Thoracic aorta (tissue), 2 donors: Measurements from ENCODE around the gene ZFC3H1. TPM values are rescaled to one million over a fixed set of nuclear protein-coding genes. Genes with fewer than 3 reads are reported as not detected.

Source experiments
- ATAC-seq: fragments of 150-250 bp; one replicate; pipeline ENCODE4 v1.8.0; 2017; ENCODE audit warnings: low read depth; ENCODE audit not compliant: insufficient number of reproducible peaks, low FRiP score
- DNase-seq: peaks from one replicate; pipeline ENCODE4 v3.0.0-alpha.2; 2020; ENCODE audit warnings: low spot score
- H3K27ac ChIP-seq, 2 donors: fragments of 200-600 bp; sonication (generic); 1 replicate in 1 of 2; 2 replicates in 1 of 2; pipeline ENCODE4 v1.5.1; 2016; ENCODE audit warnings: mild to moderate bottlenecking in 2 of 2, moderate library complexity in 2 of 2
- H3K27me3 ChIP-seq: fragments of 200-600 bp; sonication (generic); replicated peaks from 2 replicates; pipeline ENCODE4 v1.6.0; 2016; ENCODE audit warnings: mild to moderate bottlenecking; ENCODE audit not compliant: insufficient read depth
- H3K36me3 ChIP-seq: fragments of 200-600 bp; sonication (generic); one replicate; pipeline ENCODE4 v1.5.1; 2016
- H3K4me1 ChIP-seq, 2 donors: fragments of 200-600 bp; sonication (generic); 1 replicate in 1 of 2; 2 replicates in 1 of 2; pipeline versions ENCODE4 v1.5.1 to v1.6.0; 2016; ENCODE audit warnings: low read depth in 2 of 2, mild to moderate bottlenecking in 1 of 2; ENCODE audit not compliant: control insufficient read depth in 1 of 2
- H3K4me3 ChIP-seq: fragments of 200-600 bp; sonication (generic); 2 replicates; pipeline ENCODE4 v1.5.1; 2016; ENCODE audit warnings: mild to moderate bottlenecking
- H3K9me3 ChIP-seq: fragments of 200-600 bp; sonication (generic); 2 replicates; pipeline ENCODE4 v1.5.1; 2016
- total RNA-seq, 2 donors: library from RNA; depleted of rRNA; stranded (reverse); fragments of >200 nt; gene quantifications; one replicate each; pipeline versions ENCODE4 v1.1.0 to v1.2.3, GENCODE V29; 2016
- TF ChIP-seq, protein P1 (sequence below): fragments of 200-600 bp; sonication (generic); IDR thresholded peaks from one replicate; pipeline ENCODE4 v1.5.1; 2019; ENCODE audit warnings: antibody characterized with exemption

Gene ZFC3H1
- total RNA-seq, 2 donors from 2014 or later, result 48.6 to 101 TPM

DNA sequence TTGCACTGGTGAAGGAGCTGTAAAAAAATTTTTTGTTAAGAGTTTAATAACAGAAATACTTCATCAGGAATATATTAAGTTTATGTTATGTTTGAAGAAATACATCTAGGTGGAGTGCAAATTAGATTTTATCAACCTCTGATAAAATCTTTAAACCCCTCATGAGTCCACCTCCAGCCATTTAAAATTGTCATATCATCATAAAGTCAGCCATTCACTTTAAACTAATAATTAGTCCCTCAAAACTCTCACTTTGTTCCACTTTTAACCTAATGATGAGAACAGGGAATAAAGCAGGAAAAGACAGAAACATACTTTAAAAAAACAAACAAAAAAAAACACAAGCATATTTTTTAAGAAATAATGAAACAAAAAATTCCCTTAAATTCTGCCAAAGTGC, 25.1 kb downstream of the ZFC3H1 start:
- no peak overlapping the region for H3K27ac ChIP-seq
- no peaks in the 10 kb centered on the region for H3K9me3 ChIP-seq
- H3K36me3 ChIP-seq, result peaks cover 38% of the 10 kb centered on the region
- no peak for DNase-seq
- TF ChIP-seq, protein P1, sequence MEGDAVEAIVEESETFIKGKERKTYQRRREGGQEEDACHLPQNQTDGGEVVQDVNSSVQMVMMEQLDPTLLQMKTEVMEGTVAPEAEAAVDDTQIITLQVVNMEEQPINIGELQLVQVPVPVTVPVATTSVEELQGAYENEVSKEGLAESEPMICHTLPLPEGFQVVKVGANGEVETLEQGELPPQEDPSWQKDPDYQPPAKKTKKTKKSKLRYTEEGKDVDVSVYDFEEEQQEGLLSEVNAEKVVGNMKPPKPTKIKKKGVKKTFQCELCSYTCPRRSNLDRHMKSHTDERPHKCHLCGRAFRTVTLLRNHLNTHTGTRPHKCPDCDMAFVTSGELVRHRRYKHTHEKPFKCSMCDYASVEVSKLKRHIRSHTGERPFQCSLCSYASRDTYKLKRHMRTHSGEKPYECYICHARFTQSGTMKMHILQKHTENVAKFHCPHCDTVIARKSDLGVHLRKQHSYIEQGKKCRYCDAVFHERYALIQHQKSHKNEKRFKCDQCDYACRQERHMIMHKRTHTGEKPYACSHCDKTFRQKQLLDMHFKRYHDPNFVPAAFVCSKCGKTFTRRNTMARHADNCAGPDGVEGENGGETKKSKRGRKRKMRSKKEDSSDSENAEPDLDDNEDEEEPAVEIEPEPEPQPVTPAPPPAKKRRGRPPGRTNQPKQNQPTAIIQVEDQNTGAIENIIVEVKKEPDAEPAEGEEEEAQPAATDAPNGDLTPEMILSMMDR, result no peak
- H3K27me3 ChIP-seq, result no peaks in the 10 kb centered on the region
- H3K4me3 ChIP-seq, result no peak overlapping the region
- ATAC-seq, result no peak
- peaks cover 7 to 11% of the 10 kb centered on the region in 2 donors for H3K4me1 ChIP-seq

DNA sequence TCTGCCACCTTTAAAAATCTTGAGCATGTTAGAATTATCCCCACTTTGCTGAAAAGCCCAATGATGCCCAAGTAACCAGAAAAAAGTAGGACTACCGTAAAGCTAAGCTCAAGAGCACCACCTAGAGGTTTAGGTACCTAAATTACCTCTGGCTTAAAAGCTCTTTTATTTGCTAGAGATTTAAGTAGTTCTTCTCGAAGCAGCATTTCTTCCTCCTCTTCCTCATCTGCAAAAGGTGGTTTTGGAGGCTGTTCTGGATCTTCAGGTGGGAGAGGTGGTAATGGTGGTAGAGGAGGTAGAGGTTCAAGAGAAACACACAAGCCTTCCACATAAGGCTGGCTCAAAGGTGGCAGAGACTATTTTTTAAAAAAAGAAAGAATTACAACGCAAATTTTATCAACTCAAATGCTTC, 26.9 kb downstream of the ZFC3H1 start:
- peaks cover 42% of the 10 kb centered on the region for H3K36me3 ChIP-seq
- ATAC-seq (no peak), DNase-seq (no peak)
- H3K27me3 ChIP-seq, result no peaks in the 10 kb centered on the region
- H3K9me3 ChIP-seq, result no peaks in the 10 kb centered on the region
- H3K4me1 ChIP-seq, result peaks cover 7 to 11% of the 10 kb centered on the region in 2 donors
- no peak overlapping the region for H3K27ac ChIP-seq
- H3K4me3 ChIP-seq, result no peak overlapping the region
- TF ChIP-seq, protein P1, result peak; percentile 64

DNA sequence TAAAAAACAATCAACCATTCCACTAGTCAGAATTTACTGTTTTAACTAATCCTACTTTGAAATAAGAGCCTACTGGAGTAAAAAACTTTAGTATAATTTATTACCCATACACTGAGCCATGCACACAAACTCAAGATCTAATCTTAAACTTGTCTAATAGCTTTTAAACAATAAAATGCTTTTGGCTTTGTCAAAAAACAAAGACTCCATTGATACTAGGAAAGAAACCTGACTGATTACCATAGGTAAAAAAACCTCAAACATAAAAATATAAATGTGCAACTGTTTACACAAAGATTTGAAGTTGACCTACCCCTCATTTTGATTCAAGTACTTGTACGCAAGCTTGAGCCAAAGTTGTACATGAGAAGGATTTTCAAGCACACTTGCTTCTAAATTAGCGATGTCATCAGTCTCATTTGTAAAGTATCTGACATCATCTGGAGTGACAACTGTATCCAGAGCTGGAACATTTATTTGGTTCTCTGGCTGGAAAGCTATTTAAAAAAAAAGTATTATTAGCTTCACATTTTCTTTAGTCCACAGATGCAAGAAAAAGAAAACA, 36.1 kb downstream of the ZFC3H1 start:
- H3K9me3 ChIP-seq, result no peaks in the 10 kb centered on the region
- H3K36me3 ChIP-seq, result peaks cover 43% of the 10 kb centered on the region
- peaks cover 0 to 15% of the 10 kb centered on the region in 2 donors for H3K4me1 ChIP-seq
- no peak overlapping the region for H3K4me3 ChIP-seq
- no peak for ATAC-seq
- no peaks in the 10 kb centered on the region for H3K27me3 ChIP-seq
- TF ChIP-seq, protein P1, result no peak
- H3K27ac ChIP-seq, result no peak overlapping the region
- no peak for DNase-seq

DNA sequence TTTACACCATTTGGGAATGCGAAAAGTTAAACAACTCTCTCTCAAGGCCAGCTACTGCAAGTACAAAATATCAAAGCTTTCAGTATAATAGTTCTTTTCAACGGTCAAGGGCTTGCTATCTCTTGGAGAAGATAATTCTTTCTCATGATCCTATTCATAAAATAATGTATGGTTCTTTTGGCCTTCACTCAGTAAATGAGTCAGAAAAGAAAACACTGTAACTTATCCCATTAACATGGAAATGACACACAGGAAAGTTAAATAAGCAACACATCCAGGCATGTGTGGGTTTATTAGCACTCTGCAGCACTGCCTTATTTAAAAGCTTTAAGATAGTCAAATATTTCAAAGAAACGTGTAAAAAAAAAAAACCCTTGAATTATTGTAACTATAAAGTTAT, 36.9 kb downstream of the ZFC3H1 start:
- TF ChIP-seq, protein P1, result no peak
- H3K36me3 ChIP-seq, result peaks cover 40% of the 10 kb centered on the region
- H3K27me3 ChIP-seq, result no peaks in the 10 kb centered on the region
- H3K4me3 ChIP-seq, result no peak overlapping the region
- ATAC-seq (no peak), DNase-seq (no peak)
- no peak overlapping the region for H3K27ac ChIP-seq
- H3K9me3 ChIP-seq, result no peaks in the 10 kb centered on the region
- peaks cover 0 to 15% of the 10 kb centered on the region in 2 donors for H3K4me1 ChIP-seq

DNA sequence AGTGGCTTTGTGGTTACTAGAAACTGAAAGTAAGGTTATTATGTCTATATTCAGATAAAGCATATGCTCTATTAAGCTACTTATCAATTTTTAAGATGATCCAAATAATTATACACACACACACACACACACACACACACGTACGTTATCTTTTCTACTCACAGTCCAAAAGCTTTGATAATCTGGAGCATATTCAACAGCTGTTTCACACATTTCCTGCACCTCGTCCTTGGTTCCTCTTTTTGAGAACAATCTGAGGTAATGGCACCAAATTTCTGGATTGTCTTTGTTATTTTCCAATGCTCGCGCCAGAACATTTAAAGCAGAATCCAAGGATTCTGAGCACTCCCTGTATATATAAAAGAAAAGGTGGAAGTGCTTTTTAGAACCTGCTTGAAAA, 37.5 kb downstream of the ZFC3H1 start:
- Histone ChIP-seq H3K4me3 (no peak overlapping the region), H3K27me3 (no peaks in the 10 kb centered on the region), H3K36me3 (peaks cover 40% of the 10 kb centered on the region), H3K9me3 (no peaks in the 10 kb centered on the region), H3K4me1 (peaks cover 0 to 15% of the 10 kb centered on the region in 2 donors), H3K27ac (no peak overlapping the region)
- TF ChIP-seq, protein P1, result no peak
- ATAC-seq (no peak), DNase-seq (no peak)
